Activated T-cell treated with anti-CD3 and anti-CD28 coated beads, Interleukin-2, amount 50 U/mL, for 1 hour (primary cell): ENCODE results near the gene KCNQ1.

Source experiments
- DNase-seq: peaks from one replicate; pipeline ENCODE4 v3.0.0-alpha.2; 2020

KCNQ1 gene

DNA sequence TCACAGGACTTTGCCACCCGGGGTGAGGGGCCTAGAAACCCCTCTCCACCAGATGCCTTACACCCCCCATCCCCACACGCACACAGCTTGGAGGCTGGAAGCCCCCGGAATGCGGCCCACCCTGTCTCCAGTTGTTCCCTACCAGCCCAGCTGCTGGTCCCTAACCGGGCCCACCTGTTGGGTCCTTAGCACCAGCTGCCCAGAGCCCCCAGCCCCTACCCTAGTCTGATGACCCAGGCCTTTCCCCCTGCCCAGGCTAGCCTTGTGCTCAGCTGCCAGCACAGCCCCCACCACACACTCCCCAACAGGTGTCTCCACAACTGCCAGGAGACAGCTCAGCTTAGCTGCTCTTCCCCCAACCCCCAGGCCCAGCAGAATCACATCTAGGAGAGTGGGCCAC, 373.7 kb downstream of the KCNQ1 start:
- no peak for DNase-seq

DNA sequence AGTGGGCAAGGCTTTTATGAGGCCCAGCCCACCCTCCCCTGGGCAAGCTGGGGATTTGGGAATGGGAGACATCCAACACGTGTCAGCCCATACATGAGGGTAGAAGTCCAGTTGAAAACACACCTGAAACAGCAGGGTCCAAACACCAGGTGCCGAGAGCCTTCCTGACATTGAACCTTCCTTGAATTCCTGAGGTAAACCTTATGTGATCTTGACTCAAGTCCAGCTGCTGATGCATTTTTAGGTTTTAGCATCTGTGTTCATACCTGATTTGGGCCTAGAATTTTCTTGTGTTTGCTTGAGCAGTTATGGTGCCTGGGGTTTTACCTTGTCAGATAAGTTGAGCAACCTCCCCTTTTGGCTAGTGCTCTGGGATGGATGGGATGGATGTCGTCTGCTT, 374.5 kb downstream of the KCNQ1 start:
- no peak for DNase-seq

DNA sequence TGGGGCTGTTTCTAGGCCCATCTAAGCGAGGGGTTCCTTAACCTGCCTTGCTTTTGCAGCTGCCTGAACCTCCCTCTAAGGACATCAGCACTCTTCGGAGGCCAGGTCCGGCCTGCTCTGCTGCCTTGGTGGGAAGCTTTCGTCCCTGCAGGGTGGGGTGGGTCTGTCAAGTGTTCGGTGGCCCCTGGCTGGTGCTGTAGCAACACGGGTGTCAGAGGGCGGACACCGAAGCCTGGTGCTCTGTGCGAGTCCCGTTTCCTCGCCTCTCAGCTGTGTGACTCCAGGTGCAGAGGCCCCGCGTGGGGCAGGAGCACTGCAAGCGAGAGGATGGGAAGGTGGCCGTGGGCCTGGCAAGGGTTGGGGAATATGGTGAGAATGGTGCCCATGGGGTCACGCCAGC, 376.2 kb downstream of the KCNQ1 start:
- DNase-seq, result no peak

DNA sequence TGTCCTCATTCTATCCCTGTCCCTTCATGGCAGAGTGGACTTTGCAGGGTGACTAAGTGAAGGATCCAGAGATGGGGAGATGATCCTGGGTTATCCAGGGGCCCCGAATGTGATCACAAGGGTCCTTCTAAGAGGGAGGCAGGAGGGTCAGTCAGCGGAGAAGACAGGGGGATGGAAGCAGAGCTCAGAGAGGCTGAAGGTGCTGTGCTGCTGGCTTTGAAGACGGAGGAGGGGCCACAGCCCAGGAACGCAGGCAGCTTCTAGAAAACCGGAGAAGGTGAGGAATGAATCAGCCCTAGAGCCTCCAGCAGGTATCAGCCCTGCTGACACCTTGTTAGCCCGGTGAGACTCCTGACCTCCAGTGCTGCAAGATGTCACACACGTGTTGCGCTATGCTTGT, 377.1 kb downstream of the KCNQ1 start:
- no peak for DNase-seq

DNA sequence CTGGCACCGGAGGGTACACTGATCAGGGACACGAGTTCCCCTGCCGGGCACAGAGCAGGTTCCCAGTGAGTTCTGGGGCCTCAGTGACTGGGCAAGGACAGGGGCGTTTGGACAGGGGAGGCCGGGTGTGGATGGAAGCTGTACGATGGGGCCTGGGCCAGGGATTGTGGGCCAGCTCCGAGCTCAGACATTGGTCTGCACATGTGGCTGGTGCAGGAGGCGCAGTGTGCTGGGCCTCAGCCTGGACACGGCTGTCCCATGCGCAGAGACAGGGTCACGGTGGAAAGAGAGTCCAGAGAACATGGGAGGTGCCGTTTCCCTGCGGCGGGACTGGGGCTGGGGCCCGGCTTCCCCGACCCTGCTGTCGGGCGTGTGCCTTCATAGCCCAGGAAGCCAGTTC, 380.0 kb downstream of the KCNQ1 start:
- no peak for DNase-seq

DNA sequence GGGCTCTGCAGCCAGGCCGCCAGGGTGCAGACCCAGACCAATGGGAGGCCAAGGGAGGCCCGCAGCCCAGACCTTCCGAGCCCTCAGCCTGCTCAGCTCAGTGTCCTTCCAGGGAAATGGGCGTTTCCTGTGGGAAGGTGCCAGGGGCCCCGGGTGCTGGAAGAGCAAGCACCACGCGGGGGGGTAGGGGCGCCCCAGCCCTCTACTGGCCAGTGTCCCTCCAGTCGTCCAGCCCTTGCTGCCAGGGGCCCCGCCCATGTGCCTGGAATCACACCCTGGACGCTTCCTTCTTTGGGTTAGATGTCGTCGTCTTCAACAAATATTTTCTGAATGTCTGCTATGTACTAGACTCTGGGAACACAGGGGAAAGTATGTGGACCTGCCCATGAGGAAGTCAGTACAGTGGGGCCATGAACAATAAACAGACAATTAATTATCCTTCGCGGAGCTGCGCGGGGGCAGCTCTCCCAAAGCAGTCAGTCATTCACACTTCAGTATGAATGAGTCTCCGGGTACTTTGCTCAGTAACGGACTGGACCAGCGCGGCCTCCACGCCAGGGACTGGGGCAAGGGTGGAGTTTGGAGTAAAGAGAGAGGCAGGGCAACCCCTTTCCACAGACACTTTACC, 380.6 kb downstream of the KCNQ1 start:
- DNase-seq, result no peak

DNA sequence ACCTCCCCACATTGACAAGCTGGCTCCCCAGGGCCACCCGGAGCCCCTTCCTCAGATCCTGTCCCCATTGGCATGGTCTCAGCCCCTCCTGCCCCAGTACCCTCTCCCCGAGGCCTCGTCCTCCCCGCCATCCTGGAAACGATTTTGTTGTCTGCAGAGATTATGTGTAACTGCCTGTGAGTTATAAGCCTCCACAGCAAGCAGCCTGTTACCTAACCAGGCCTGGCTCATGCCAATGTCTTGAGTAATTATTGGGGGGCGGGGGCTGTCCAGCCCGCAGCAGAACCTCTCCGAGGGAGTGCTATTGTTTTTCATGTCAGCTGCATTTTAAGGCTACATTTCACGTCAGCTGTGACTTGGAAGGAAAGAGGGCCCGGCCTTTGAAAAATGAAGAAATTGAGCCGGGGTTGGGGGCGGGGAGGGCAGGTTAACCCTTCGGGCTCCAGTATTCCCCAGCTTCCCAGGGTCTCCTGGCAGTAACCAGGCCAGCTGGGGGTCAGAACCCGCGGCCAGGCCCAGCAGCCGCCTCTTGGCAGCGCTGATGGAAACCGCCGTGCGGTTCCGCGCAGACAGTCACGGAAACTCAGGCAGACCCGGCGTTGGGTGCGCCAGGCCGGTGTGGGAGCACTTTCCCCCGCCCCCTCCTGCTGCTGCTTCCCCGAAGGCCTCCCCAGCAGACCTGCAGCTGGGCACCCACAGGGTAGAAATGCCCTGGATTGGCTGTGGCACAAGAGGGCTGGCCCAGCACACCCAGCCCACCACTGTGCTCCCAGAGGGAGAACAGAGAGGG, 381.3 kb downstream of the KCNQ1 start:
- DNase-seq, result no peak

DNA sequence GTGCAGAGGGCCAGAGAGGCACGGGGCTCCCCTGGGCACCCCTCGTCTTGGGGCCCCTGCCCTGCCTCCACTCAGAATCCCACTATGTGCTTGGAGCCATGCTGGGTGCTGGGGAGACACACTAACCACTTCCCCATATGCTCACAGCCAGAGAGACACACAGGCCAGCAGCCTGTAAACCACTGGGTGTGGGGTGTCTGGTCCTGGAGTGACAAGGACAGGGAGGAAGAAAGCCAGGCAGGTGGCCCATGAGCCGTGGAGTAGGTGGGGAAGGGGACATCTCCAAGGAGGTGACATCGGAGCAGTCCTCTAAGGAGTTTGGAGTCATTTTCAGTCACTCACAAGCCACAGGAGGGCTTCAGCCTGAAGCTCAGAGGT, 381.9 kb downstream of the KCNQ1 start:
- no peak for DNase-seq

DNA sequence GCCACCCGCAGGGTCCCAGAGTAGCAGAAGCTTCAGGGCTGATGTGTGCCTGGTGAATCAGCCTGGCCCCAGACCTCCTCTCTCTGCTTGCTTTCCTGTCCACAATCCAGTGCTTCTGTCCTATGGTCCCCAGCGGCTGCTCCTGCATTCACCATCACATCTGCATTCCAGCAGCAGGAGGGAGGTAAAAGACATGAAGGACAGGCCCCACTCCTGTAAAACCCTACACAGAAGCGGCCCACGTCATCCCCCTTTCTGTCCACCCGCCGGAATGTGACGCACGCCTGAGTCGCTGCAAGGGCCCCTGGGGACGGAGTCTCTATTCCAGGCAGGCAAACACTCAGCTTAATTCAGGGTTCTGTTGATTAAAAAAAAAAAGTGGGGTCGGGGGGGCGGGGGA, 382.4 kb downstream of the KCNQ1 start:
- no peak for DNase-seq

DNA sequence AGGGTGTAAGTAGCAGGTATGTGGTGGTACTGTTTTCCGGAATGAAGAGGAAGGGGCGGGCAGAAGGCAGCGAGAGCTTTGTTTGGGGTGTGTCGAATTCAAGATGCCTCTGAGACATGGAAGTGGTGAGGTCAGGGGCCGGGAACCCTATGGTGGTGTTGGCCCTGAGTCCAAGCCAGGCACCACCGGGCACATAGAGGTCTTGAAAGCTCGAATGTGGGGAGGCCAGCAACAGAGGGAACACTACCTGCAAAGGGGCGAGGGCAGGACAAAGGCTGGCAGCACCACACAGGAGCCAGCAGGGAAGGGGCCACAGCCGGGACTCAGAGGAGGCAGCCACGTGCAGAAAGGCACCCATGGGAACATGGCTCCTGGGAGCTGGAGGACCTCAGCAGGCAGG, 383.0 kb downstream of the KCNQ1 start:
- DNase-seq, result no peak

DNA sequence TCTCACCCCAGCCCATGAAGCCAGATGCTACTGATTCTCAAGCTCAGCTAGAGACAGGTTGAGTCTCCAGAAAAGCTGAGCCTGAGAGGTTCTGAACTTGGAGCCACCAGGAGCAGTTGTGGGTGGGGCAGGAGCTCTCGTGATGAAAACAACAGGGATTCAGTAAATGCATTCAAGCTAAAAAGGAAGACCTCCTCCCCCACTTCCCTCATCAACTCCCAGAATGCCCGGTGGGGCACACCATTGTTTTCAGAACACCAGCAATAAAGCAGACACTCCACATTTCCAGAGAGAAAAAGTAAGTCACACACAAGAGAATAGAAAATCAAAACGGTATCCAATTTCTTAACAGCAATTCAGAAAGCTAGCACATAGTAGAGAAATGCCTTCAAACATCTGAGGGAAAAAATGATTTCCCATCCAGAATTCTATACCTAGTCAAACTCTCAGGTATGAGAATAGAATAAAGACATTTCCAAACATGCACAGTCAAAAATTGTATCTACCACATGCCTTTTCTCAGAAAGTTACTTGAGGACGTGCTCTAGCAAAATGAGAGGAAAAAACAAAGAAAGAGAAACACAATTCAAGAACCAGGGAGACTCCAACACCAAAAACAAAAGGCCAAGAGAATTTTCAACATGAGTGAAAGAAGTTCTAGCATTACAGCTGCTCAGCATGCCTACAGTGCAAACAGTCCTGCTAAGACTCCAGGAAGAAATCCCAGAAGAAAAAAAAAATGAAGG, 383.9 kb downstream of the KCNQ1 start:
- DNase-seq, result no peak

DNA sequence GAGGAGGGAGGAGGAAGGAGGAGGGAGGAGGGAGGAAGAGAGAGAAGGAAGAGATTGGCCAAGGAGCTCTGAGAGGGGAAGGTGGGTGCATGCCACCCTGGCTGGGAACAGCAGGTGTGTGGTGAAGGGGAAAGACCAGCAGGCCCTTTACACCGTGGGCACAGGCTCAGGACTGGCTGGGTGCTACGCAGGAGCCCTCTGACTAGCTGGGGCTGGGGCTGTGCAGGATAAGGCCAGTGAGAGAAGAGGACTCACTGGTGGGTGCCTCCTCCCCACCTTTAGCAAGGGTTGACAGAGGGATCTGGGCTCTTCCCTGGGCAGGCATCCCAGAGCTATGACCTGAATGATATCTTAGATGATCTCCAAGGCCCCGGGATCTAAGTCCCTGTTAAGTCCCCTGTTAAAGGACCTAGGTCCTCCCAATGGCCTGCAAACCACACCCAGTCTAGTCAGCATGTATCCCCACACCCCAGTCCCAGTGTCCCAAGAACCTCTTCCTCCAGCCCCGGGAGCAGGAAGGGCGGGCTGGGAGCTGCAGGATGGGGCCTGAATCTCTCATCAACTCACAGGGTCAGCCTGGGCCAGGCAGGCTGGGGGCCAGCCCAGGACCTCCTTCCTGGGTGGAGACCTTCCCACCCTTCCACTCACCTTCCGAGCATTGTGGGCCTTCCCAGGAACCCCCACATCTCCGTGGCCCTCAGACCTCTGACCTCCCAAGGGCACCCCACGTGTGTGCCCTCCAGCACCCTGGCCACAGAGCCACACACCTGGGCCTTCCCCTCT, 385.4 kb downstream of the KCNQ1 start:
- DNase-seq, result no peak

DNA sequence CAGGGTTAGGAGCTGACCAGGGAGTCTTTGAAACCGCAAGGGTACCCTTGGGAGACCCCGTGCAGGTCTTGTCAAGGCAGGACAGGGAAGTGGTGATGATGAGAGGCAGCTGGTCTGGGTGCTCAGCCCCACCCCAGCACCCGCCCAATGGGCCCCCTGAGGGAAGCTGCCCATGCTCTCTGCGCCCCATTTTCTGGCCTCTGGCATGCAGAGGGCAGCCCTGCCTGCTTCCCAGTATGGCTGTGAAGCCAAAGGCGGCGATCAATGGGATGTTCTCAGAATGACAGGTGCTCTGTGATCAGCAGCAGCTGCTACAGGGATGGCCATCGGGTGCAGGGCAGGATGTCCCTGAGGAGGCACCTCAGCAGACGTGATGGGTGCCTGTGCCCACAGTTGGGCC, 386.1 kb downstream of the KCNQ1 start:
- DNase-seq, result no peak

DNA sequence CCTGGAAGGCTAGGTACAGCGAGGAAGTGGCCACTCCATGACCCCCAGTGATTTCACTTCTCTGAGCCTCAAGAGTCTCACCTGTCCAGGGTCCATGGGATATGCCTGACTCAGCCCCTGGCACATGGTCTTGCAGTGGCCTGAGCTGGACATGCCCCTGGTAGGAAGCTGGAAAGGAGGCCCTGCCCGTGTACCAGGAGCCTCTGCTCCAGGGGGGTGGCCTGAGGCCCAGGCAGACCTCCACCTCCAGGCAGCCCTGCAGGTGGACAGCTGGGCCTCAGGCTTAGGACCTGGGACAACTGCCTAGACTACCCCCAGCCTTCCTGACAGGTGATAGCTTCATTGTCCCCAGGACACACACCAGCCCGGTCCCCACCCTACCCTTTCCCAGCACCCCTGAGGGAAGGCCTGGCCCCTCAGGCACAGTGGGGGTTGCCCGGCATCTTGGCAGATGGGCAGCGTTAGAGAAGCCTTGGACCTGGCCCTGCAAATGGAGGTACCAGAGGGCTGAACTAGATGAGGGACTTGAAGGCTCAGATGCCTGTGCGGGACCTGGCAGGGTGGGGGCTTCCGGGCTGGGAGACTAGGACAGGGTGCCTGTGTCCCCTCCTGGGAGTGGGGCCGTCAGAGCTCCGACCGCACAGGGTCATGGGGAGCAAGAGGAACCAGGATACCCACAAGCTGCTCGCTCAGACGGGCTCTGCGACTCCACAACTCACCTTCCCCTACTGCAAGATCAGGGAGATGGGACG, 387.1 kb downstream of the KCNQ1 start:
- no peak for DNase-seq

DNA sequence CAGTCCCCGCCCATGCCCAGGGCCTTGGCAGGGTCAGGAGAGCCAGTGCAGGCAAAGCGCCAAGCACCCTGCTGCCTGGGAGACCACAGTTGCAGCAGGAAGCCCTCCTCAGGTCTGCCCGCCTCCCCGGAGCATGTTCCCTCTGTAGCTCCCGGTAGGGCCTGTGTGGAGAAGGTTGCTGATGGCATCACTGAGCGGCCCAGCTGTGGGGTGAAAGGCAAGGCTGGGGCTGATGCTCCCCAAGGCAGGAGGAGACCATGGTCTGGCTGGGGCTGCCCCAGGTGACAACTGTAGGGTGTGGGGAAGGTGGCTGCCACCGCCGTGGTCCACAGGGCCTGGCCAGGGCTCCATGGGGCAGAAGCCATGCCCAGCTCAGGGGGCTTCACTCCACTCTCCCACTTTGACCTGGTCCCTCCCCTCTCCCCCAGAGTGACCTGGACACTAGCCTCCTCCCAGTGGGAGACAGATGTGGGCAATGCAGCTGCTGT, 387.8 kb downstream of the KCNQ1 start:
- no peak for DNase-seq

DNA sequence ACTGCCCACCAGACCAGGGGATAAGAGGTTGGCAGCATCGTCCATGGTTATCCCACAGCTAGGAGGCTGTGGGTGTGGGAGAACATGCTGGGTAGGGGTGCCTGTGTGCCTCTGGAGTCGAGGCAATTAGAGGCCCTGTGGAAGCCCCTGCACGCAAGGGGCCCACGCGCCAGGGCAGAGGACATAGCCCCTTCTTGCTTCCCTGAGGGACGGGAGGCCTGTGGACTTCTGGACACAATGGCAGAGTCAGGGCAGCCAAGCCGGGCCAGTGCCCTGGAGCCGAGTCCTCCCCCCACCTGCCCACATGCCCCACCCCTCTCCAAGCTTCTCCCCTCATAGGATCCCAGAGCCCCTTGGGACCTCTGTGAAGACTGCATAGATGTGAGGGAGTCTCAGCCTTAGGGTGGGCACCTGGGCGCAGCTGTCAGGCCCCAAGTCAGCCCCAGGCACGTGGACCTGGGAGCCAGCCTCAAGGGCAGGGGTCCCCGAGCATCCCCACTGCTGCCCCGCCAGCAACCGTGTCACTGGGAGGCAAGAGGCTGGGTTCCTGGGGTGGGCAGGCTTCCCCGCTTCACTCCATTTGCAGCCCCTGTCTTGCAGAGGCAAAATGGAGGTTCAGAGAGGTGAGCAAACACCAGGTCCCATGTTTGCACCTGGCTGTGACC, 388.4 kb downstream of the KCNQ1 start:
- DNase-seq, result no peak

DNA sequence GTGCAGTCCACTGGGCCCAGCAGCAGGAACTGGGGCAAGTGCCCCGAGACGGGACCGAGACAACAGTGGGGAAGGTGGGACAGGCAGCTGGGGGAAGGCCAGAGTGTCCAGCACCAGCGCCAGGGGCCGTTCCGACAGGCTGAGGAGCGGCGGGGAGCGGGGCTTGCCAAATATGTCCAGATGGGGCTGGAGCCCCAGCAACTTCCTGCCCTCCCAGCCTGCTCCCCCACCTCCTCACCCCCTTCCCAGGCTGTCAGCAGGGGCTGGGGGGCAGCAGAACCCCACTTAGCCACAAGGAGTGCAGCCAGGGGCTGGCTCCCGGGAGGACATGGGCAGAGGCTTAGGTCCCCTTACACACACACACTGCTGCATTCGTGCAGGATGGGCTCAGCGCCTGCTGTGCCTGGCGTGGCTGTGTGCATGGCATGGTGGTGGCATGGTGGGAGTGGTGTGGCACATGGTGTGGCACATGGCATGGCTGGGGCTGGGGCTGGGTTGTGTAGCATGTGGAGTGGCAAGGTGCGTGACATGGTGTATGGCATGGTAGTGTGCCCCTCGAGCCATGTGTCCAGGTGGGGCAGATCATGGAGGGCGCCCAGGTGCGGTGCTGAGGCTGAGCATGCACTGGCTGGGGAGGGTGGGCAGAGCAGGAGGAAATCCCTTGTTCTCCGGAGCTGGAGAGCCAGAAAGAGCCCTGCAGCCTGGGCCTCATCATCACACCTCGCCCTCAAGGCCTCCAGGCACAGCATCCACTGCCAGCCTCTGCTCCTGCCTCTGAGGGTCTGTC, 389.1 kb downstream of the KCNQ1 start:
- DNase-seq, result no peak

DNA sequence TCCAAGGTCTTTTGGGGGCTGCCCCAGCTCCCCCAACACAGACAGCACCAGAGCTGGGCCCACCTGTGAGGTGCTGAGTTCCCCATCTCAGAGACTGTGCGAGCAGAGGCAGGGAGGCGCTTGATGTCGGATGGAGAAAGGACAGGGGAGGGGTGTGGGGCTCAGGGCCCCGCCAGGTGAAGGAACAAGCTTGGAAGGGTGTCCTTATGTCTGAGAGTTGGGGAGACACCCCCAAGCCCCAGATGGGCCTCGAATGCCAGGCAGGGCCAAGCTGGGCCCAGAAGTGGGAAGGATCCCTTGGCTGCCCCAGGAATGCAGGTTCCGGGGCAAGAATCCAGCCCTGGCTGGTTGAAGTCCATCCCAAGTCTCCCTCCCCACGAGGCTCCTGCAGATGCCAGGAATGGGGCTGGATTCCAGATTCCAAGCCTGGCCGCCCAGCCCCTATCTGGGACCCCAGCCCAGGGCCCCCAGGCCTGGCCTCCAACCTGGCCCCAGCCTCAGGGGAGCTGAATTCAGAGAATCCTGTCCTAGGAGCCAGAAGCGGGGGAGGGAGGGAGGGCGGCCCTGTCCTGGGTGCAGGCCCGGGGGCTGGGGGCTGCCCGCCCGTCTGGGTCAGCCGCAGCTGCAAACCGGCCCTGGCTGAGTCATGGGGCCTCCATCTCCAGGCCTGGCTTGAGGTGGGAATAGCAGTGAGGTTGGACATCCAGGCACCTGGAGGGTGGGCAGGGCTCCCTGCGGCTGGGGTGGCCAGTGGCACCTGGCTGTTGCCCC, 389.9 kb downstream of the KCNQ1 start:
- DNase-seq, result no peak

DNA sequence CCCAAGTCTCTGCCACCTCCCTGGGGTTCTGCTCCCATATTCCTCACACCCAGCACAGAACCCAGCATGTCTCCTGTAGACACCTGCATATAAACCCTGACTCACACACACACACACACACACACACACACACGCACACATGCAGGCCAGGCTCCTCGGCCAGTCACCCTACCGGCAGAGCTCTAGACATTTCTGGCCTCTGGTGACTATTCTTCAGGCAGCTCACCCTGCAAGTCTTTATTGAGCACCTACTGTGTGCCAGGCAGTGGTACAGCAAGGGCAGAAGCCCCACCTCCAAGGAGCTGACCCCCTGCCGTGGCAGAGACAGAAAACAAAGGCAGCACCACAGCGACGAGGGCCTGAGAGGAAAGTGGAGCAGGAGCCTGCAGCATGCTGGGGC, 390.5 kb downstream of the KCNQ1 start:
- no peak for DNase-seq

DNA sequence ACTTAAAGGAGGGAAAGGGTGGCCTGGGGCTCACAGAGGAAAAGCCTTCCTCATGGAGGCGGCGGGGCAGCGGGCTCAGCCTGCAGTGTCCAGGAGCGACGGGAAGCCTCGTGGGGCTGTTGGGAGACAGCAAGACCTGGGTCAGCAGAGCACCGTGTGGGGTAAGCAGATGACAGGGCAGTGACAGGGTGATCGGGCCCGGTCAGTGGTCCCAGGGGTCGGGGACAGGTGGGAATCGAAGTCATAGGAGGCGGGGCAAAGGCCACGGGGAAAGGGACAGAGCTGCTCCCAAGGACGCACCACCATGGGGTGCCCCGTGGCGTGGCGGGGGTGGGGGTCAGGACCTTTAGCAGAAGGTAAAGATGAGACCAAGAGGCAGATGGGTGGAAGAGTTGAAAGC, 390.9 kb downstream of the KCNQ1 start:
- DNase-seq, result no peak
